ENCODE data around the gene NAA40. TPM values are rescaled to one million over a fixed set of nuclear protein-coding genes. Genes with fewer than 3 reads are reported as not detected.

Gene NAA40
- total and polyA plus RNA-seq, 5 donors from 2014 or later, result 7.4 to 18.7 (median 7.5) TPM

DNA sequence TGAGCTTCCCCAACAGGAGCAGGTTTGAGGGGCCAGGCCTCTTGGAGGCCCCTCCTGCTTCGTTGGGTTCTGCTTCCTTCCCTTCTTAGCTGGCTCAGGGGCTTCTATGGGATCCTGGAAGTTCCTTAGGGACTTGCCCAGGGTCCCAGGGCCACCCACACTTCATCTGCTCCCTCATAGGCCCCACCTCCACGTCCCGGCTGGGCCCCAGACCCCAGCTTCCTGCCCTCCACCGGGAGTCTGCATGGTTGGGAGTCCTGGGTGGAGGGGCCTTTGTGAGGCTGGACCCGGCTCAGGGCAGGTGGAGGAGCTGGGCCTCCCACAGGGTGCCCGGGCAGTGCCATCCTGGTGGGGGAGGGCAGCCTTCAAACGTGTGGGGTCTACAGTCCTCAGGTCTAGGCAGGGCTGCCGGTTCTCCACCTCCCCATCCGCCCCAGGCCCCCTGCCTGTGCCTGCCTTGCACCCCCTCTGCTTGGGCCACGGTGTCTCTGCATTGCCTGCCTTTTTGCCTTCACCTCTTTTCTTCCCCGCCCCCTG, 59.1 kb downstream of the NAA40 start:
- peaks cover 21% of the 10 kb centered on the region for H3K4me1 ChIP-seq (ENCODE audit: control insufficient read depth, insufficient read depth, low read length, poor library complexity, severe bottlenecking)
- no peak overlapping the region for H3K4me3 ChIP-seq (ENCODE audit: low read depth, low read length)
- DNase-seq (no peak), ATAC-seq (ENCODE audit: low read depth in 2 of 2) (no peak)
- H3K27ac ChIP-seq (ENCODE audit: insufficient read depth, low read length, poor library complexity, severe bottlenecking), result no peak overlapping the region
- no peaks in the 10 kb centered on the region for H3K27me3 ChIP-seq (ENCODE audit: control insufficient read depth, insufficient read depth, low read length)
- Mint-ChIP-seq H3K36me3 (peaks cover 15% of the 10 kb centered on the region), H3K27ac (peak overlapping the region in 1 of 3 donors; percentile 34), H3K4me1 (peaks cover 0 to 22% (median 8%) of the 10 kb centered on the region in 4 donors), H3K4me3 (peak overlapping the region in 2 of 4 donors; percentile 32 to 54), H3K27me3 (peaks cover 11% of the 10 kb centered on the region), H3K9me3 (no peaks in the 10 kb centered on the region)
- no peaks in the 10 kb centered on the region for H3K9me3 ChIP-seq (ENCODE audit: control insufficient read depth in 2 of 2, low read length in 2 of 2)
- H3K36me3 ChIP-seq (ENCODE audit: control insufficient read depth, insufficient read depth, low read length), result peaks cover 32% of the 10 kb centered on the region

DNA sequence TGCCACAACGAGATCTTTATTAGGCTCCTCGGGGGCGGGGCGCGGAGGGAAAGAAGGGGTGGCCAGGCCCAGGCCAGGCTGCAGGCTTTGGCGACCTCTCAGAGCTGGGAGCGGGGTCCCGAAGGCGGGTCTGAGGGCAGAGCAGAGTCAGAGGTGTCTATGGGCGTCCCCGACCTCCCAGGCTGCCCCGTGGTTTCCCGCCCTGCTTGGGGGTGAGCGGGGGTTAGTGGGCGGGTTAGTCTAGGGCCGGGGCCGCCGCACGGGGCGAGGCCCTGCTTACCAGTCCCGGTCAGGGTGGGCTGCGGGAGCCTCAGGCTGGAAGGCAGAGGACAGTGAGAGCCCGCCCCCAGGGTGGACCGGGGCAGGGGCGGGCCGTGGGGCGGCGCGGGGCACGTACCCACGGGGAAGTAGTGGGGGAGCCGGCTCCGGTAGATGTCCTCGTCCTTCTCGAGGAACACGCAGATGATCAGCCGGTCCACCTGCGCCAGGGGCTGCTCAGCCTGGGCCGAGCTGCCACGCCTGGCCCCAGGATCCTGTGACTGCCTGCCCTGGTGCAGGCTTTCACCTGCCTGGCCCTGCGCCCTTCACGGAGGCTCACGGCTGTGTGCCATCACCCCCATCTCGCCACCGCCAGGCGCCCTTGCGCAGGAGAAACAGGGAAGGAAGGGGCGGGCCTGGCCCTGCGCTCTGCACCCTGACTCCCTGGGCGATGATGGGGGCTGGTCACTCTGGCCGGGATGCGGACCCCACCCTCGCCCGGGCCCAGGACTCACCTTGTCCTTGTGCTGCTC, 60.0 kb downstream of the NAA40 start:
- no peak overlapping the region for H3K4me3 ChIP-seq (ENCODE audit: low read depth, low read length)
- Mint-ChIP-seq H3K27ac (peak overlapping the region in 1 of 3 donors; percentile 38), H3K4me1 (peaks cover 0 to 18% (median 4%) of the 10 kb centered on the region in 4 donors), H3K9me3 (no peaks in the 10 kb centered on the region), H3K27me3 (peaks cover 13% of the 10 kb centered on the region), H3K4me3 (peak overlapping the region in 2 of 4 donors; percentile 38 to 54), H3K36me3 (peaks cover 12% of the 10 kb centered on the region)
- ATAC-seq (ENCODE audit: low read depth in 2 of 2) (no peak), DNase-seq (no peak)
- no peaks in the 10 kb centered on the region for H3K9me3 ChIP-seq (ENCODE audit: control insufficient read depth in 2 of 2, low read length in 2 of 2)
- peaks cover 21% of the 10 kb centered on the region for H3K4me1 ChIP-seq (ENCODE audit: control insufficient read depth, insufficient read depth, low read length, poor library complexity, severe bottlenecking)
- no peak overlapping the region for H3K27ac ChIP-seq (ENCODE audit: insufficient read depth, low read length, poor library complexity, severe bottlenecking)
- no peaks in the 10 kb centered on the region for H3K27me3 ChIP-seq (ENCODE audit: control insufficient read depth, insufficient read depth, low read length)
- H3K36me3 ChIP-seq (ENCODE audit: control insufficient read depth, insufficient read depth, low read length), result peaks cover 26% of the 10 kb centered on the region

GRCh38 chr11:63999349-64000025, 60.7 kb downstream of the NAA40 start:
- Mint-ChIP-seq H3K36me3 (peaks cover 12% of the 10 kb centered on the region), H3K27me3 (peaks cover 13% of the 10 kb centered on the region), H3K9me3 (no peaks in the 10 kb centered on the region), H3K4me1 (peaks cover 0 to 16% (median 3%) of the 10 kb centered on the region in 4 donors), H3K4me3 (peak overlapping the region in 3 of 4 donors; percentile 35 to 77 (median 41)), H3K27ac (no peak overlapping the region)
- H3K4me3 ChIP-seq (ENCODE audit: low read depth, low read length), result no peak overlapping the region
- ATAC-seq (ENCODE audit: low read depth in 2 of 2) (peak; percentile 44 to 48), DNase-seq (peak; percentile 49 to 58 (median 53))
- peaks cover 21% of the 10 kb centered on the region for H3K4me1 ChIP-seq (ENCODE audit: control insufficient read depth, insufficient read depth, low read length, poor library complexity, severe bottlenecking)
- no peaks in the 10 kb centered on the region for H3K27me3 ChIP-seq (ENCODE audit: control insufficient read depth, insufficient read depth, low read length)
- H3K9me3 ChIP-seq (ENCODE audit: control insufficient read depth in 2 of 2, low read length in 2 of 2), result no peaks in the 10 kb centered on the region
- no peak overlapping the region for H3K27ac ChIP-seq (ENCODE audit: insufficient read depth, low read length, poor library complexity, severe bottlenecking)
- H3K36me3 ChIP-seq (ENCODE audit: control insufficient read depth, insufficient read depth, low read length), result peaks cover 23% of the 10 kb centered on the region

- peaks cover 7% of the 10 kb centered on the region for H3K36me3 Mint-ChIP-seq
- peaks cover 0 to 13% (median 3%) of the 10 kb centered on the region in 4 donors for H3K4me1 Mint-ChIP-seq
- Histone ChIP-seq H3K36me3 (ENCODE audit: control insufficient read depth, insufficient read depth, low read length) (peaks cover 18% of the 10 kb centered on the region), H3K27me3 (ENCODE audit: control insufficient read depth, insufficient read depth, low read length) (no peaks in the 10 kb centered on the region), H3K9me3 (ENCODE audit: control insufficient read depth in 2 of 2, low read length in 2 of 2) (no peaks in the 10 kb centered on the region), H3K4me1 (ENCODE audit: control insufficient read depth, insufficient read depth, low read length, poor library complexity, severe bottlenecking) (peaks cover 21% of the 10 kb centered on the region), H3K27ac (ENCODE audit: insufficient read depth, low read length, poor library complexity, severe bottlenecking) (no peak overlapping the region), H3K4me3 (ENCODE audit: low read depth, low read length) (no peak overlapping the region)
- DNase-seq (peak; percentile 64 to 85 (median 72)), ATAC-seq (ENCODE audit: low read depth in 2 of 2) (peak; percentile 76 to 81)
- H3K27ac Mint-ChIP-seq, result no peak overlapping the region
- H3K9me3 Mint-ChIP-seq, result no peaks in the 10 kb centered on the region
- peaks cover 13% of the 10 kb centered on the region for H3K27me3 Mint-ChIP-seq
- H3K4me3 Mint-ChIP-seq, result peak overlapping the region in 3 of 4 donors; percentile 35 to 77 (median 41)
Observed at GRCh38 chr11:64000026-64000739, 61.4 kb downstream of the NAA40 start.

GRCh38 chr11:64000740-64001483, 62.1 kb downstream of the NAA40 start:
- no peak for DNase-seq
- Histone ChIP-seq H3K4me1 (ENCODE audit: control insufficient read depth, insufficient read depth, low read length, poor library complexity, severe bottlenecking) (peaks cover 21% of the 10 kb centered on the region), H3K36me3 (ENCODE audit: control insufficient read depth, insufficient read depth, low read length) (peaks cover 17% of the 10 kb centered on the region), H3K9me3 (ENCODE audit: control insufficient read depth in 2 of 2, low read length in 2 of 2) (no peaks in the 10 kb centered on the region), H3K4me3 (ENCODE audit: low read depth, low read length) (no peak overlapping the region), H3K27ac (ENCODE audit: insufficient read depth, low read length, poor library complexity, severe bottlenecking) (no peak overlapping the region), H3K27me3 (ENCODE audit: control insufficient read depth, insufficient read depth, low read length) (no peaks in the 10 kb centered on the region)
- H3K36me3 Mint-ChIP-seq, result peaks cover 7% of the 10 kb centered on the region
- no peak overlapping the region for H3K27ac Mint-ChIP-seq
- no peaks in the 10 kb centered on the region for H3K9me3 Mint-ChIP-seq
- peaks cover 0 to 13% (median 3%) of the 10 kb centered on the region in 4 donors for H3K4me1 Mint-ChIP-seq
- ATAC-seq (ENCODE audit: low read depth in 2 of 2), result no peak
- H3K27me3 Mint-ChIP-seq, result peaks cover 13% of the 10 kb centered on the region
- peak overlapping the region; percentile 43 to 69 (median 60) for H3K4me3 Mint-ChIP-seq

DNA sequence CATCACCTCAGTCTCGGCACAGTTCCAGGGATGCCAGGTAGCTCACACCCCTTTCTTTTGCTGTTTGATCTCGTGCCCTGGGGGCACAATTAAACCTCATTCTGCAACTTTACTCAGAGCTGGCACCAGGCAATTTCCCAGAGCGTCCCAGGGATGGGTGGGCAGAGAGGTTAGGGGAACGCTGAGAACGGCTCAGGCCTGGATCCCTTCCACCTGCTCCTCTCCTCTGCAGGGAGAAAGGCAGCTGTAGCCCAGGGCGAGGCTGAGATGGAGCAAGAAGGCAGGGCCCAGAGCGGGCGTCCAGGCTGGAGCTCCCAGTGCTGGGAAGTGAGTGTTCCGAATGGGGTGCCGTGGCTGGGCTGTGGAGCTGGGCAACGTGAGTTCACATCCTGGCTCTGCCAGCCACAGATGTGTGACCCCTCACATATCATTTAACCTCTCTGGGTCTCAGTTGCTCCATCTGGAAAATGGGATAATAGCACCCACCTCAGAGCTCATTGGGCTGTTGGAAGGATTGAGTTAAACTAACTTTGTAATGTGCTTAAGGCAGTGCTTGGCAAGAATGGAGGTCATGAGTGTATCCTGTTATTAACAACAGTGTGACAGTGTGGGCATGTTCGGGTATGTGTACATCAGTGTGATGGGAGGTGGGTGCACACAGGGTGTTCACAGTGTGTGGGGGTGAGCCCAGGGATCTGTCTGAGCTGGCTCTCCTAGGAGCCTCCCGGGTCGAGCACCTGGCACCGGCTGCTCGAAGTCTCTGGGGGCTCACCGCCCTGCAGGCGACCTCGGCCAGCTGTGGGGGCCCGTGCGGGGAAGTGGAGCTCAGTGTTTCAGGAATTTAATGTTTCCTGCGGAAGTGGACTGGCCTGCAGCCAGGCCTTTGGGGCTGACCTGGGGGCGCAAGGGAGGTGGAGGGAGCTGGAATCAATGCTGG, 63.0 kb downstream of the NAA40 start:
- Mint-ChIP-seq H3K4me1 (peaks cover 0 to 13% (median 3%) of the 10 kb centered on the region in 4 donors), H3K9me3 (peaks cover 0 to 1% (median 0%) of the 10 kb centered on the region in 7 donors), H3K4me3 (peak overlapping the region; percentile 32 to 74 (median 60)), H3K36me3 (peaks cover 7% of the 10 kb centered on the region), H3K27ac (no peak overlapping the region), H3K27me3 (peaks cover 17% of the 10 kb centered on the region)
- Histone ChIP-seq H3K4me1 (ENCODE audit: control insufficient read depth, insufficient read depth, low read length, poor library complexity, severe bottlenecking) (peaks cover 21% of the 10 kb centered on the region), H3K27ac (ENCODE audit: insufficient read depth, low read length, poor library complexity, severe bottlenecking) (no peak overlapping the region), H3K4me3 (ENCODE audit: low read depth, low read length) (no peak overlapping the region), H3K36me3 (ENCODE audit: control insufficient read depth, insufficient read depth, low read length) (peaks cover 9% of the 10 kb centered on the region), H3K9me3 (ENCODE audit: control insufficient read depth in 2 of 2, low read length in 2 of 2) (no peaks in the 10 kb centered on the region), H3K27me3 (ENCODE audit: control insufficient read depth, insufficient read depth, low read length) (no peaks in the 10 kb centered on the region)
- DNase-seq (no peak), ATAC-seq (ENCODE audit: low read depth in 2 of 2) (no peak)

Measured in CD4-positive, CD25-positive, alpha-beta regulatory T cell (primary cell).